IMR-90 (cell line): ENCODE data around the gene CPA3. TPM values are rescaled to one million over a fixed set of nuclear protein-coding genes. Genes with fewer than 3 reads are reported as not detected.

ENCODE experiments used
- ATAC-seq: fragments of 200-7000 bp; cut with Tn5 transposase; 2 replicates; pipeline ENCODE4 v1.9.1; 2020; ENCODE audit warnings: low read depth, mild to moderate bottlenecking, moderate library complexity
- BruUV-seq: library from RNA; stranded (reverse); fragments of 400-500 nt; replicated peaks from 2 replicates; lab custom pipeline; 2021; lab: Mats Ljungman, UMichigan
- CTCF ChIA-PET: fragments of 300-600 bp; formaldehyde crosslinking; extraction: SDS; loops from one replicate; lab custom pipeline; 2021; ENCODE audit warnings: antibody characterized with exemption; lab: Yijun Ruan, JAX
- POLR2A ChIA-PET: fragments of 300-600 bp; sonication (Branson Sonifier 250); formaldehyde crosslinking; loops from one replicate; lab custom pipeline; 2022; ENCODE audit warnings: antibody characterized with exemption; ENCODE audit not compliant: unreplicated experiment; lab: Charles Lee
- DNase-seq: peaks from one replicate; pipeline ENCODE4 v3.0.0; 2013
- H2AFZ ChIP-seq: replicated peaks from 2 replicates; pipeline ENCODE3; 2013; ENCODE audit warnings: low read length, mild to moderate bottlenecking; ENCODE audit not compliant: poor library complexity
- H2AK5ac ChIP-seq: 2 replicates; pipeline ENCODE4 v1.6.1; 2013; ENCODE audit warnings: low read depth, low read length, inconsistent platforms
- H2AK9ac ChIP-seq: replicated peaks from 2 replicates; pipeline ENCODE3; 2013; ENCODE audit warnings: mild to moderate bottlenecking, low read depth, low read length, moderate library complexity; ENCODE audit not compliant: poor library complexity
- H2BK120ac ChIP-seq: 2 replicates; pipeline ENCODE4 v1.6.1; 2013; ENCODE audit warnings: low read depth, low read length, inconsistent platforms
- H2BK15ac ChIP-seq: 3 replicates; pipeline ENCODE4 v1.6.1; 2013; ENCODE audit warnings: low read depth, low read length, inconsistent platforms
- H2BK20ac ChIP-seq: 2 replicates; pipeline ENCODE4 v1.6.1; 2013; ENCODE audit warnings: low read depth, mild to moderate bottlenecking, inconsistent platforms, low read length, moderate library complexity
- H2BK5ac ChIP-seq: 2 replicates; pipeline ENCODE4 v1.6.1; 2013; ENCODE audit warnings: mild to moderate bottlenecking, low read depth, low read length, inconsistent platforms; ENCODE audit not compliant: poor library complexity, severe bottlenecking
- H3K14ac ChIP-seq: replicated peaks from 2 replicates; pipeline ENCODE4 v1.6.1; 2013; ENCODE audit warnings: low read depth, low read length, inconsistent platforms
- H3K18ac ChIP-seq: 2 replicates; pipeline ENCODE4 v1.6.1; 2013; ENCODE audit warnings: low read depth, low read length, control low read depth
- H3K23ac ChIP-seq: 2 replicates; pipeline ENCODE4 v1.6.1; 2013; ENCODE audit warnings: low read depth, low read length, inconsistent platforms
- H3K27ac ChIP-seq: 2 replicates; pipeline ENCODE4 v1.5.1; 2013; ENCODE audit warnings: mild to moderate bottlenecking, control low read depth, low read length; ENCODE audit not compliant: insufficient read depth
- H3K27me3 ChIP-seq: 2 replicates; pipeline ENCODE4 v1.6.1; 2013; ENCODE audit warnings: low read length; ENCODE audit not compliant: control insufficient read depth, insufficient read depth
- H3K36me3 ChIP-seq: 2 replicates; pipeline ENCODE4 v1.6.1; 2013; ENCODE audit warnings: low read length, mixed read lengths; ENCODE audit not compliant: control insufficient read depth, insufficient read depth
- H3K4ac ChIP-seq: 2 replicates; pipeline ENCODE4 v1.6.1; 2013; ENCODE audit warnings: low read depth, low read length, inconsistent platforms
- H3K4me1 ChIP-seq: 2 replicates; pipeline ENCODE4 v1.6.1; 2013; ENCODE audit warnings: low read length, mixed read lengths; ENCODE audit not compliant: control insufficient read depth, insufficient read depth
- H3K4me2 ChIP-seq: 2 replicates; pipeline ENCODE4 v1.6.1; 2013; ENCODE audit warnings: low read depth, mild to moderate bottlenecking, control low read depth, low read length, moderate library complexity
- H3K4me3 ChIP-seq: 2 replicates; pipeline ENCODE4 v1.5.1; 2013; ENCODE audit warnings: low read depth, mild to moderate bottlenecking, control low read depth, low read length, moderate library complexity; ENCODE audit not compliant: insufficient read depth
- H3K56ac ChIP-seq: 2 replicates; pipeline ENCODE4 v1.6.1; 2013; ENCODE audit warnings: low read length, inconsistent platforms; ENCODE audit not compliant: insufficient read depth; ENCODE audit errors: extremely low read depth
- H3K79me1 ChIP-seq, 2 experiments: 2 replicates each; pipeline ENCODE4 v1.6.1; 2013; ENCODE audit warnings: low read length in 2 of 2, inconsistent platforms in 1 of 2, low read depth in 1 of 2
- H3K9ac ChIP-seq: 2 replicates; pipeline ENCODE4 v1.6.1; 2013; ENCODE audit warnings: low read depth, low read length, control low read depth
- H3K9me1 ChIP-seq: 2 replicates; pipeline ENCODE4 v1.6.1; 2013; ENCODE audit warnings: low read length, inconsistent platforms; ENCODE audit not compliant: insufficient read depth
- H3K9me3 ChIP-seq: 2 replicates; pipeline ENCODE4 v1.6.1; 2013; ENCODE audit warnings: low read length; ENCODE audit not compliant: control insufficient read depth, insufficient read depth
- H4K20me1 ChIP-seq: 2 replicates; pipeline ENCODE4 v1.6.1; 2013; ENCODE audit warnings: low read length, inconsistent platforms; ENCODE audit not compliant: insufficient read depth
- H4K5ac ChIP-seq: 2 replicates; pipeline ENCODE4 v1.6.1; 2013; ENCODE audit warnings: mild to moderate bottlenecking, low read depth, low read length, control low read depth
- H4K8ac ChIP-seq, 2 experiments: 2 replicates each; pipeline ENCODE4 v1.6.1; 2013; ENCODE audit warnings: low read depth in 2 of 2, low read length in 2 of 2, control low read depth in 1 of 2, inconsistent platforms in 1 of 2
- H4K91ac ChIP-seq: 2 replicates; pipeline ENCODE4 v1.6.1; 2013; ENCODE audit warnings: low read depth, low read length, inconsistent platforms; ENCODE audit not compliant: insufficient read depth
- BHLHE40 ChIP-seq: fragments of 150-350 bp; IDR thresholded peaks from 2 replicates; pipeline ENCODE4 v1.6.1; 2016; ENCODE audit warnings: mild to moderate bottlenecking, low read depth, low read length
- CEBPB ChIP-seq: IDR thresholded peaks from 2 replicates; pipeline ENCODE4 v1.6.1; 2012; ENCODE audit warnings: low read depth, low read length, improper control_type of control experiment
- RAD21 ChIP-seq: IDR thresholded peaks from 2 replicates; pipeline ENCODE4 v1.6.1; 2012; ENCODE audit warnings: low read length, improper control_type of control experiment
- whole genome bisulfite sequencing, 2 experiments: methylation state at CpG; one replicate each; pipeline versions ENCODE4 v1.1.5 to v1.1.7; 2013; ENCODE audit warnings: missing lambda C conversion rate in 2 of 2; ENCODE audit not compliant: insufficient read length in 1 of 2; ENCODE audit errors: extremely low coverage in 2 of 2; 5-methylcytosine and 5-hydroxymethylcytosine counted together
- dilution Hi-C: fragments of 300-500 bp; cut with HindIII; formaldehyde crosslinking; loops from one replicate; pipeline ENCODE4 v1.14.3; 2018; ENCODE audit warnings: low sequenced_read_pairs; ENCODE audit not compliant: unreplicated experiment
- in situ Hi-C: fragments of 300-500 bp; cut with MboI; formaldehyde crosslinking; loops from 3 replicates; pipeline ENCODE4 v1.14.3; 2019; ENCODE audit warnings: low sequenced_read_pairs, inconsistent platforms, mixed read lengths
- intact Hi-C: fragments of 100-400 bp; cut with micrococcal nuclease; formaldehyde crosslinking; loops from 2 replicates; pipeline ENCODE4 v1.10.0; 2022
- polyA plus RNA-seq, 3 experiments: library from polyadenylated mRNA; depleted of rRNA; stranded (reverse); fragments of >200 nt; gene quantifications; 2 replicates each; pipeline ENCODE4 v1.2.3, GENCODE V29; 2012; ENCODE audit warnings: low replicate concordance in 1 of 3
- total RNA-seq: library from RNA; depleted of rRNA; stranded (reverse); fragments of >200 nt; gene quantifications from 2 replicates; pipeline ENCODE4 v1.2.3, GENCODE V29; 2012

The CPA3 gene
- total and polyA plus RNA-seq, 2 of the 4 experiments (the other 2 are of a cell fraction), result 0.07 TPM; not detected in 1

DNA sequence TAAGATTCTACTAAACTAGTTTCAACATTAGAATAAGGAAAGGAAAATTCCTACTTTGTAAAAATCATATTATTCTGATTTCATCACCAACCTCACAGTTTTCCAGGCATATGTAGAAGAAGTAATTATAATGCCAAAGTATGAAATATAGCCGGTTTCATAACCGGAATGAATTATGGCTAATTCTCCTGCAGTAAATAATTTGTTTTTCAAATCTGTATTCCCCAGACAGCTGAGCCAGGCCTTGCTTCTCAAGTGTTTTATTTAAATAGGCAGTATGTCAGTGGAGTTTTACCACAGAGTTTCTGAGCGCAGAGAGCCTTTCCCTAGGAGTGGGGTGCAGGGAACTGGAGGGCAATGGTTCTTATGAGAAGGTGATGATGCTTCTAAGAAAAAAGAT lies 8.7 kb upstream of the CPA3 start:
- dilution Hi-C loops, result no loop called here
- POLR2A ChIA-PET, result no interaction called here
- H3K9me1 ChIP-seq, result no peaks in the 10 kb centered on the region
- H3K23ac ChIP-seq, result no peak overlapping the region
- no peaks in the 10 kb centered on the region for H3K79me1 ChIP-seq
- H3K4me2 ChIP-seq, result no peak overlapping the region
- no peaks in the 10 kb centered on the region for H3K9me3 ChIP-seq
- no peaks in the 10 kb centered on the region for H3K4me1 ChIP-seq
- no peak overlapping the region for H4K8ac ChIP-seq
- DNase-seq, result no peak
- no peak for TF ChIP-seq CEBPB
- TF ChIP-seq RAD21, result no peak
- TF ChIP-seq BHLHE40, result no peak
- H3K14ac ChIP-seq, result no peak overlapping the region
- no peak overlapping the region for H2AK5ac ChIP-seq
- no peak overlapping the region for H2AFZ ChIP-seq
- H2AK9ac ChIP-seq, result no peak overlapping the region
- no peak overlapping the region for H4K5ac ChIP-seq
- BruUV-seq, result no TSS peak
- H3K4me3 ChIP-seq, result no peak overlapping the region
- no peak overlapping the region for H4K91ac ChIP-seq
- intact Hi-C loops, result loop anchor here (5.0 kb wide), 1 partner anchor 129 kb away; no protein-coding TSS in a partner anchor
- H2BK120ac ChIP-seq, result no peak overlapping the region
- H3K56ac ChIP-seq, result no peak overlapping the region
- no peak overlapping the region for H3K9ac ChIP-seq
- no peaks in the 10 kb centered on the region for H4K20me1 ChIP-seq
- no CpG with 5 or more reads among the region's 3 CpGs for WGBS, 2 experiments
- H3K18ac ChIP-seq, result no peak overlapping the region
- CTCF ChIA-PET, result no interaction called here
- H3K36me3 ChIP-seq, result no peaks in the 10 kb centered on the region
- H3K4ac ChIP-seq, result no peak overlapping the region
- H3K27me3 ChIP-seq, result peaks cover 5% of the 10 kb centered on the region
- H2BK5ac ChIP-seq, result no peak overlapping the region
- no peak overlapping the region for H3K27ac ChIP-seq
- no peak overlapping the region for H2BK20ac ChIP-seq
- no peak overlapping the region for H2BK15ac ChIP-seq
- no peak for ATAC-seq
- in situ Hi-C loops, result no loop called here
